Activated T-cell treated with anti-CD3 and anti-CD28 coated beads for 48 hours (primary cell): ENCODE measurements around the gene FAM193A.
"Not testable (repeated sequence)": the region's sequence is repeated elsewhere in the genome, so short reads cannot be mapped to it uniquely, and the experiment has no call there.

ENCODE experiments used
- DNase-seq: peaks from one replicate; pipeline ENCODE4 v3.0.0-alpha.2; 2020; ENCODE audit warnings: low read depth

FAM193A gene

DNA sequence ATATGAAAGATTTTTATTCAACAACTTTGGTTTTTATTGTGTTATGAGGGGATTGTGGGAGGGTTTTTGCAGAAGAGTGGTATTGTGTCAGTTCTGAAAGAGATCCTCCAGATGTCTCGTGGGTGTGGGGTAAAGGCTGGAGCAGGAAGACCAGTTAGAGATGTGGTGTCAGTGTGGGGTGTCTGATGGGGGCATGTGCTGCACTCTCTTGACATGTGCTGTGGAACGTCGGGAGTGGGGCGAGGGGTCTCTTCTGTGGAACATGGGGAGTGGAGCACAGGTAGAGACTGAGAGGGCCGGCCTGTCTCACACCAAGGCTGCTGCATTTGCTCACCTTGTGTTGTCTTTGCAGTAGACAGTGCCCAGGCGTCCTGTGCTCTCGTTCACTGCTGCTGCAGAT, 37.6 kb downstream of the FAM193A start:
- no peak for DNase-seq

DNA sequence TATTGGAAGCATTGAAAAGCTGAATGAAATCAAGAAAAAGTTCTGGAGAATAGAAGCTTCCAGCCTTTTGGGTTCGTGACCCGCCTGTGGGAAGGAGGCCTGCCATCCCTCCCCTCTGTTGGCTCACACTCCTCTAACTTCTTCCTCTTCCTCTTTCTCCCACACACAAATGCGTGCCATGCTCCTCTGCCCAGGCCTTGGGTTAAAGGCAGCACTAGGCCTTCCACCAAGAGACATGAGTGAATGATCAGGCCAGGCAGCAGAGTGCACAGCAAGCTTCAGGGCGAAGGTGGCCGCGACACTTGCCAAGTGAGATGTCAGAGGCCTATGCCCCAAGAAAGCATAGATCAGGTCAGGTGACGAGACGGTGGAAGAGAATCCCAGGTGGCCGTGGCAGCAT, 38.4 kb downstream of the FAM193A start:
- DNase-seq: no peak

DNA sequence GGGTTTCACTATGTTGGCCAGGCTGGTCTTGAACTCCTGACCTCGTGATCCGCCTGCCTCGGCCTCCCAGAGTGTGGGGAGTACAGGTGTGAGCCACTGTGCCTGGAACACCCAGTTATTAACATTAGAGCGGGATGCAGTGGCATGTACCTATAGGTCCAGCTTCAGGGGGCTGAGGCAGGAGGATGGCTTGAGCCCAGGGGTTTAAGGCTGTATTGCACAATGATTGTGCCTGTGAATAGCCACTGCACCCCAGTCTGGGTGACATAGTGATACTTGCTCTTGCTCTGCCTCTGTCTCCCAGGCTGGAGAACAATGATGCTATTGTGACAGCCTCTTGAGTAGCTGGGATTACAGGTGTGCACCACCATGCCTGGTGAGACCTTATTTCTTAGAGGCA, 39.8 kb downstream of the FAM193A start:
- no peak for DNase-seq

DNA sequence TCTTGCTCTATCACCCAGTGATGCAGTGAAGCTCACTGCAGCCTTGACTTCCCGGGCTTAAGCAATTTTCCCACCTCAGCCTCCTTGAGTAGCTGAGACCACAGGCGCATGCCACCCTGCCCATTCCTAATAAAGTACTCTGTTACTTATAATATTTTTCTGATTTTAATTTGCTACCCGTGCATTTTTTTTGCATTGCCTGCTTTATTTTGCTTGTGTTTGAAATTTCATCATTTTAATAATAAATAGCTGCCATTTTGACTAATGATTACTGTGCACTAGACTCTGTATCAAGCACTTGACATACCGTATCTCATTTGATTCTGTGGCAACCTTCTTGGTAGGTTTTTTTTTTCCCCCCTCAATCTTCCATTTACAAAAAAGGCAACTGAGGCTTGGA, 41.7 kb downstream of the FAM193A start:
- DNase-seq: no peak

DNA sequence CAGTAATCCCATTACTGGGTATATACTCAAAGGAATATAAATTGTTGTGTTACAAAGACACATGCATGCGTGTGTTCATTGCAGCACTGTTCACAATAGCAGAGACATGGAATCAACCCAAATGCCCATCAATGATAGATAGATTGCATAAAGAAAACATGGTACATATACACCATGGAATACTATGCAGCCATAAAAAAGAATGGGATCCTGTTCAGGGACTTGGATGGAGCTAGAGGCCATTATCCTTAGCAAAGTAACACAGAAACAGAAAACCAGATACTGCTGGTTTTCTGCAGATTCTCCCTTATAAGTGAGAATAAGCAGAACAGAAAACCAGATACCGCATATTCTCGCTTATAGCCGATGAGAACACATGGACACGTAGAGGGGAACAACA, 43.5 kb downstream of the FAM193A start:
- DNase-seq: no peak

DNA sequence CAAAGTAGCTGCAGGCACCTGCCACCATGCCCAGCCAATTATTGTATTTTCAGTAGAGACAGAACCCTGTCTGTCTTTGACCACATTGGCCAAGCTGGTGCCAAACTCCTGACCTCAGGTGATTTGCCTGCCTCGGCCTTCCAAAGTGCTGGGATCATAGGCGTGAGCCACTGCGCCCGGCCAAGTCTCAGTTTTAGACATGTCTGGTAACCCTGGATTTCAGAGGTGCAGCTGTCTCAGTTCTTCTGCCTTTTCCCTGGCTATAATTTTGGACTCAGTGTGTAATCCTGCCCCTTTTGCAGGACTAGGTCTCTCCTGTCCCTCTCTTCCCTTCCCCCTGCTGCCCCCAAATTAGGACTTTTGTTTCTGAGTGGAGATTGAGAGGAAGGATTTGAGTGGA, 46.6 kb downstream of the FAM193A start:
- no peak for DNase-seq

DNA sequence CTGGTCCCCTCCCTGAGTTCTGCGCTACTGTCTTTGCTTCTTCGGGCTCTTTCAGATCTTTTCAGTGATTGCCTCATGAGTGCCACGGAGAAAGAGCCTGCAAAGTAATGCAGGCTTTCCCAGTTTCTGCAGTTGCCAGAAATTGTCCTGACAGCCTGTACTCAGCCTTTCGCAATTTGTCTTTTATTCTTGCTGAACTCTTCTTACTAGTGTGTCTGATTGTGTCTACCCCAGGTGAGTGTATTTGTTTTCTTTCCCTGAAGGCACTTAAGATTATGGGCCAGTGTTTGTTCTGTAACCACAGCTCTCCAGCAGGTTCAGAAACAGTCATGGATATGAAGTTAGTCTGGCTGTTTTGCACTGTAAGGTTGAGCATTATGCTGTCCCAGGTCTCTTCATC, 47.1 kb downstream of the FAM193A start:
- DNase-seq: no peak

DNA sequence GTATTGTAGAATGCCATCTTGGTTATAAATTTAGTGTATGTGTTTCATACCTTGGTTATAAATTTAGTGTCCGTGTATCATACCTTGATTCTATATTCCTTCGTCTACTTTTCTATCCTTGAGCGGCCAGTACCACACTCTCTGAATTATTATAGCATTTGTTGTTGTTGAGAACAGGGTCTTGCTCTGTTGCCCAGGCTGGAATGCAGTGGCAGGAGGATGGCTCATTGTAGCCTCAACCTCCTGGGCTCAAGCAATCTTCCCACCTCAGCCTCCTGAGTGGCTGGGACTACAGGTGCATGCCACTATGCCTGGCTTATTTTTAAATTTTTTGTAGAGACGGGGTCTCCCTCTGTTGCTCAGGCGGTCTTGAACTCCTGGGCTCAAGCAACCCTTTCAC, 50.1 kb downstream of the FAM193A start:
- DNase-seq: no peak

DNA sequence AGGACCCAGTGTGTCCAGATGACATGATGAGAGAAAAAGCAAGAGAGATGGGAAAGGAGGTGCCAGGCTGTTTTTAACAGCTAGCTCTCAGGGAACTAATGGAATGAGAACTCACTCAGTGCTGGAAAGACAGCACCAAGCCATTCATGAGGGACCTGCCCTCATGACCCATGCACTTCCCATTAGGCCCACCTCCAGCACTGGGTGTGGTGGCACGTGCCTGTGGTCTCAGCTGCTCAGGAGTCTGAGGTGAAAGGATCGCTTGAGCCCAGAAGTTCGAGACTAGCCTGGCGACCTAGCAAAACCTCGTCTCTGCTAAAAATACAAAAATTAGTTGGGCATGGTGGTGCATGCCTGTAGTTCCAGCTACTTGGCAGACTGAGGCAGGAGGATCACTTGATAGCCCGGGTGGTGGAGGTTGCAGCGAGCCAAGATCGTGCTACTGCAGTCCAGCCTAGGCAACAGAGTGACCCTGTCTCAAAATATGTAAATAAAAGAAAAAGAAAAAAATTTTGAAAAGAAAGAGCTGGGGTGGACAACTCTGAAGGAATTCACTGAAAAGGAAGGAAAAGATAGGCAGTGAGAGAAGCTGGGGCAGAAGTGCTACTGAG, 50.9 kb downstream of the FAM193A start:
- no peak for DNase-seq

DNA sequence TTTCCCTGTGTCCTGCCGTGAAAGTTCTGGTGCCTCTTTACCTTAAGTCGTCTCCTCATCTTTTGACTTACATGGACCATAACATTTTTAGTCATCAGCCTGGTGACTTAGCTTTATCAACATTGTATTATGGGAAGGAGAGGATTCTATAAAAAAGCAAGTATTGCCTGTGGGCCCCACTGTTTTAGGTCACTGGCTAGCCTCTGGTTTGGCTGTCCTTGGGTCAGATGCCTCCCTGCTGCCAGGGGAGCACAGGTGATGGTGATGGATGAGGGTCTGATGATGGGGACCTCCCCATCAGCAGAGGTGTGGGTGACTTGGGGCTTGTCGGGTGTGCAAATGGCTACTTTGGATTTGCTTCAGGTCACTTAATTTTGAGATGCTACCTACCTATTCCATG, 51.8 kb downstream of the FAM193A start:
- no peak for DNase-seq

DNA sequence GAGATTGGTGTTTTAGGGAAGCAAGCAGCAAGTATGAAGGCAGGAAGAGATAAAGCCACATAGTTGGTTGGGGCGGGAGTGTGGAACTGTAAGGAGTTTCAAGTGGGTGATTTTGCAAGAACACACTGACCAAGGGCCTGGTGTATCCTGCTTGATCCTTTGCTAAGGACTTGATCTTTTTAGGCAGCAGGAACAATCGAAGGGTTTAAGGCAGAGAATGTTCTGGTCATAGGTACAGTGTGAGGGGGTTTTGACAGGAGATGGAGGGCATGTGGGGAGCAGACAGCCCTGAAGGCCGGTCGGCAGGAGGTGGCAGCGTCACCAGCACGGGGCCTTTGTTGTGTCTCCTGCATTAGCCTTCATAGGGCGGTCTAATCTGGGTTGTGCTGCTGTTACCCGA, 54.7 kb downstream of the FAM193A start:
- no peak for DNase-seq

DNA sequence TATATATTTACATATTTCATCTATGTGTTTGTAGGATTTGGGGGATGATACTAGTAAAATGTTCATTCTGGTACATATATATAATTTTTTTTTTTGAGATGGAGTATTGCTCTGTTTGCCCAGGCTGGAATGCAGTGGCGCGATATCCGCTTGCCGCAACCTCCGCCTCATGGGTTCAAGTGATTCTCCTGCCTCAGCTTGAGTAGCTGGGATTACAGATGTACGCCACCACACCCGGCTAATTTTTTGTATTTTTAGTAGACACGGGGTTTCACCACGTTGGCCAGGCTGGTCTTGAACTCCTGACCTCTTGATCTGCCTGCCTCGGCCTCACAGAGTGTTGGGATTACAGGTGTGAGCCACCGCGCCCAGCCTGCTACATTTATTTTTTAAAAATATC, 55.6 kb downstream of the FAM193A start:
- not testable (repeated sequence) for DNase-seq

DNA sequence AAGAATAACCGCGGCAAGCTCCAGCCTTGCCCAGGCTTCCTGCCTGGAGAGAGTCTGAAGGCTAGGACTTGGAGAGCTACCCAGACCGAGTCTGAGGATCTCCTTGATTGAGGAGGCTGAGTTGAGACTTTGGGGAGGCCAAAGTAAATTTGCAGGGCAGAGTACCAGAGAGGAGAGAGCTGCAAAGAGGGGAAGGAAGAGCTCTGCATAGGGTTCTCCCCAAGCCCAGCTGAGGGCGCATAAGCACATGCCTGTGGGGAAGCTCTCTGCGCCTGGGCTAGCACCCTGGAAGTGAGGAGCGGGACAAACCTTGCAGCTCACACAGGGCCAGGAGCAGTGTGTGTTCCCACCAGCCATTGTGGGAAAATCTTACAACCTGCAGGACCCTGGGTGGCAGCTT, 56.1 kb downstream of the FAM193A start:
- DNase-seq: no peak

DNA sequence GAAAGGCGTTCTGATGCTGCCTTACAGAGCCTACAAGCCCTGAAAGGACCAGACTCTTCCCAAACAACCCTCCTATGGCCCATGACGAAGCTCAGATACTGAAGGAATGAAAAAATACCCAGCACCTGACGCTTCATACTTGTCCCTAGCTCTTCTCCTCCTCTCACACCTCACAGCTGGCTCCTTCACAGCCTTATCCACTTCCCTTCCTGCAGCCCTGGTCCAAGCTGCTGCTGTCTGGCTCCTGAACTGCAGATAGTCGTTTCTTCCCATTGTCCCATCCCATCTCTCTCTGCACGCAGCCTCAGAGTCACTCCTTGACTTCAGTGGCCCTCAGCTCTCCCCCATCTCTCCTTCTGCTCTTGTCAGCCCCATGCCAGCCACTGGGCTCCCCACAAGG, 56.6 kb downstream of the FAM193A start:
- no peak for DNase-seq

DNA sequence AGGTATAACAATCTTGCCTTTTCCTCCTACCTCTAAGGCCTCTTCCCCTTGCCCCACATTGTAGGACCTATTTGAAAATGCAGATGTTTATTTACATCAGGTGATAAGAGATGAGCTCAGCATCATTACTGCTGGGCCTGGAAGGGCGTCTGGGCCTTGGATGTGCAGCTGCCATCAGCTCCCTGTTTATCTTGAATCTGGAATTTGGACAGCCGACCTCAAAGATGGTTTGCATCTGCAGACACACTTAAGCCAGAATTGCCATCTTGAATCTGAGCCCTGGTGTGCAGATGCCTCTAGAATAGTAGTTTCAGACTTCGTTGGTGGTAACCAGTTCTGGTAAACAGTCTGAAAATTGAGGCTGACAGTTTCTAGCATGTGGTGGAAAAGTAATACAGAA, 59.0 kb downstream of the FAM193A start:
- no peak for DNase-seq

DNA sequence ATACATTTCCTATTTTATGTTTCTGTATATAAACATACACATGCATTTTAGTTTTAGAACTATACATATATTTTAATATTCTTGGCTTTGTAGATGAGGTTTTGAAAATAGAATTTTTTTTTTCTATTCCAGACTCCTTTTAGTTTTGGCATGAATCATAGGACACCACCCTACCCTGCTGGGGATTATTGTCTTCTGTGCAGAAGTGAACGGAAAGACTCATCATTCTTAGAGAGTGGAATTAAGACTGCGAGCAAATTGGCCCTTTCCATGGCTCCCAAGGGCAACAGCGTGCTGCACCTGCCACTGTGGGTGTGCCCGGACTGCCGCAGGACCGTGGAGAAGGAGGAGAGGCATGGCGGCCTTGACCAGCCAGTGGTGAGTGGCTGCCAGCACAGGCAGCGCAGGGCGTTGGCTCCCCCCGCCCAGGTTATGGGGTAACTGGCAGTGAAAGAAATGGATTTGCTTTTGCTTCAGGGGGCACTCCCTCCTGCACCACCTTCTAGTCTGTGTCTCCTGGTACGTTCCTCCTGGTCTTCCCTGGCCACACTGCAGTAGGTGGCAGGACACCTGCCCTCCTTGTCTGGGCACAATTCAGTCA, 59.6 kb downstream of the FAM193A start:
- DNase-seq: no peak

DNA sequence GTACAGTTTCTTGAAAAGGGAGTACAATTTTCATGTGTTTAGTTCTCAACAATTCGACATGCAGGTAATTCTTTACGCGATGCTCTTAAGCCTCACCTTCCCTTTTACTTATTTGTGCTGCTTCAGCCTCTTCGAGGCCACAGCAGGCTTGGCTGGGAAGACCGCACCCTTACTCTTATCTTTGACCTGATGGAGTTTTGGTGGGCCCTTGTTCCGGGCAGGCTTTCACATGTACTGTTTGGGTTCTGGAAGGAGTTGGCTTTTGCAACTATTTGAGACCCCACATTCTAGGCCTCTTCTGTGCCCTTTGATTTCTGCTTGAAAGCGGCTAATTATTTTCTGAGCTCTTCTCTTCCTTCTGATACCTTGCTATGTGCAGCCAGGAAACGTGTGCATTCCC, 60.2 kb downstream of the FAM193A start:
- no peak for DNase-seq

DNA sequence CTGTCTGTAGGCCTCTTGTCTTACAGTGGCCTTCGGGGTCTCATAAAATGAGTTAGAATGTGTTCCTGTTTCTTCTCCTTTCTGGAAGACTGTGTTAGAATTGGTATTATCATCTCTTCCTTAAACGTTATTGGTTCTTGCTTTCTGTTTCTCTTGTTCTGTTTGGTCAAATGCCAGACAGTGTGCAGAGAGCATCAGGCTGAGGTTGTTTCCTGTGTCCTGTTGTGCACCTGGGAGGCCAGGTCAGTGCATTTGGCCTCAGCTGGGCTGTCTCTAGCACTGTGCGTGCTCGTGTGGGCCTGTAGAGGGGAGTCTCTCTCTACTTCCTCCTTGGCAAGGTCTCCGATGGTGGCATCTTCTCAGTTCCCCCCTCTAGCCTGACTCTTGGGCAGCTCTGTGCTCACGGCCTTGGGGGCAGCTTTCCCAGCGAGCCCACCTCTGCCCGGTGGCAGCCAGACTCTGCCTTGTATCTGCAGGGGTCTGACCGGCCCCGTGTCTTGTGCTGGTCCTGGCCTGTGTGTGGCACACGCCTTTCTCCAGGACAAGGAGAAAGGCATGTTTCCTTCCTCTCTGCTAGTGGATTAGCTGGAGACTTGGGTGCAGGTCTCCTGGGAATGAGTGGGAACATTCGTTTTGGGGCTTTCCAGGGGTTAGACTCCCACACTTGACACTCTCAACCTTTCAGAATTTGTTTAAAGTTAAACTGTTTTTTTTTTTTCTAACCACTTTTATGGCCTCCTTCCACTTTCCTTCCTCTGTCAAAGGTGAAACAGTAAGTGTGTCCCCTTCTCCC, 62.3 kb downstream of the FAM193A start:
- DNase-seq: no peak

DNA sequence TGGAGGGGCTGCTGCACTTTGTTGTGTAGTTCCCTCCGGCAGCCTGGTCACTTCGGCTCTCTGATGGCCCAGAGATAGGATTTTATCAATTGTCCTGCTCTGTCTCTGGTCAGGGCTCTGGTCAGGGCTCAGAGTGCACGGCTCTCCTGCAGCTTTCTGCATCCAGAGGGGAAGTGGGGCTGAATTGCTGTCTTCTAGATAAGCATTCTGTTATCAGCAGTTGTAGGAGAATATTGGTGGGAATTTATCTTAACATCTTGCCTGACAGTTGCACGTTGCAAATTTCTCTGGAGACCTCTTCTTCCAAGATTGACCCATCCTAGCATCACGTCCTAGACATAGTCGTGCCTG, 62.8 kb downstream of the FAM193A start:
- DNase-seq: no peak

DNA sequence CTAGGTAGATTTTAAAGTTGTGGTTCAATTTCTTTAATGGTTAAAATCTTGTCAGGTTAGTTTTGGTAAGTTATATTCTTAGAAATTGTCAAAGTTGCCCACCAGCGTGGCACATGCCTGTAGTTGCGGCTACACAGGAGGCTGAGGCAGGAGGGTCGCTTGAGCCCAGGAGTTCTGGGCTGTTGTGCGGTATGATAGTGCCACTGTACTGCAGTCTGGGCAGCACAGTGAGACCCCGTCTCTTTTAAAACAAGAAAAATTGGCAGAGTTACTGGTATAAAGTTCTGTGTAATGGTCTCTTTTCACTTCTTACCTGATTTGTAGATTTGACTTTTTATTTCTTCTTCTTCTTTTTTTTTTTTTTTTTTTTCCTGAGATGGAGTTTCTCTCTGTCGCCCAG, 64.4 kb downstream of the FAM193A start:
- no peak for DNase-seq

DNA sequence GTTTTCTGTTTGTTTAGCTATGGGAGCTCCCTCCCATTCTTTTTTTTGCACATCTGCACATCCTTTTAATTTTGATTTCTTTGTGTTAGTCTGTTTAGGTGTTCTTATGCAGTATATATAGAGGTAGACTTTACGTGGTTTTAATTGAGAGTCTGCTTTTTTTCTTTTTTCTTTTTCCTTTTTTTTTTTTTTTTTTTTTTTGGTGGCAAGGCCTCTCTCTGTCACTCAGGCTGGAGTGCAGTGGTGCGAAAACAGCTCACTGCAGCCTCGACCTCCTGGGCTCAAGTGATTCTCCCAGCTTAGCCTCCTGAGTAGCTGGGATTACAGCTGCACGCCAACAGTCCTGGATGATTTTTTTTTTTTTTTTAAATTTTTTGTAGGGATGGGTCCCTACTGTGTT, 68.2 kb downstream of the FAM193A start:
- no peak for DNase-seq

DNA sequence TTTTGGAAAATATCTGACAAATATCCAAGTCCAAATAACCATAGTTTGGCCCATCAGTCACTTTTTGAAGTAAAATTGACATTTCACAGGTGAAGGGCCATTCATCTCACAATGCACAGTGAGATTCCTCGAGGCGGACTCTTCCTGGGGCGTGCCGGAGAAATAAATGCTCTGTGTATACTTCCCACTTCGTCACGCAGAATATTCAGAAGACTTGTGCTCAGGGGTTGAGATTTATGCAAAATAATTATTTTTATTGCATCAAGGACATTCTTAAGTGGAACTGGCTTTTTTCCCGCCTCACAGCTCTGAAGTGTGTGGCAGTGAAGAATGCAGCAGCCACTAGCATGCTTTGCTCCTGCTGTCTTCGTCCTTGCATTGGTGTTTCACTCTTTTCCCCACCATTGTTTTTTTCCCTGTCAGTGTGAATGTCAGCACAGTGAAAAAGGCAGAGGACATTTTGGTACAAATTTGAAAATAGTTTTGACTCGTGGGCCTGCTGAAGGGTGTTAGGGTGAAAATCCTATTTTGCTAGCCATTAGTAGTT, 70.6 kb downstream of the FAM193A start:
- DNase-seq: no peak

DNA sequence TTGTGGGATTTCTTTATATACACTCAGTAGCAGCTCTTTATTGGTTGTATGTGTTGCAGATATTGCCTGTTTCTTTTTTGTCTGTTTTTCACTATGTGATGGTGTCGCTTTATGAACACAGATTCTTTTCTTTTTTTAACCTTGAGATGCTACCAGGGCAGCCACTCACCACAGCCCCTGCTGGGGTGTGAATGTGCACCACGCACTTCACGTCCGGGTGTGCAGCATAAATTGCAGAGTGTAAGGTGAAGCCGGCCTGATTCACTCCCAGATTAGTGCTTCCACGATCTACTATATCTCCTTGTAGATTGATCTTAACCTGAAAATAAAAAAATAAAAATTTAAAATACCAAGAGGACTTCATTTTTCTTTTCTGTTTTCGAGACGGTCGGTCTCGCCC, 71.4 kb downstream of the FAM193A start:
- DNase-seq: no peak

DNA sequence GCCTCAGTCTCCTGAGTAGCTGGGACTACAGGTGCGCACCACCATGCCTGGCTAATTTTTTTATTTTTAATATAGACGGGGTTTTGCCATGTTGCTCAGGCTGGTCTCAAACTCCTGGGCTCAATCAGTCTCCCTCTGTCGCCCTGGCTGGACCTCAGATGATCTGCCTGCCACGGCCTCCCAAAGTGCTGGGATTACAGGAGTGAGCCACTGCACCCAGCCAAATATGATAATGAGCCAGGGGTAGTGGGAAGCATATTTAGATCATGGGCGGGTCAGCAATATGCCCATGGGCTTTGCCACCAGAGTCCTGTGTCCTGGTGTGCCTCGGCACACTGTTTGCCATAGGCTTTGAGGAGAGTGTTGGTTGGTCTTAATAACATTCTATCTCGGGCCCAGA, 71.8 kb downstream of the FAM193A start:
- no peak for DNase-seq
